Kidney (tissue), 14 donors: ENCODE results near the gene BTBD9. TPM values are rescaled to one million over a fixed set of nuclear protein-coding genes. Genes with fewer than 3 reads are reported as not detected.

Experiments
- DNase-seq, 5 donors: peaks; one replicate each; pipeline ENCODE4 v3.0.0-alpha.2; 2013 to 2020
- FAIRE-seq: peaks from 2 replicates; lab custom pipeline; 2012; peaks lifted over from hg19 to GRCh38; lab: Jason Lieb, UNC
- H3K27ac ChIP-seq, 2 donors: one replicate each; pipeline ENCODE4 v1.7.0; 2013; ENCODE audit warnings: low read depth in 2 of 2, low read length in 2 of 2, inconsistent platforms in 1 of 2
- H3K27me3 ChIP-seq: one replicate; pipeline ENCODE4 v1.7.1; 2013; ENCODE audit warnings: low read length, inconsistent platforms; ENCODE audit not compliant: control insufficient read depth, insufficient read depth
- H3K36me3 ChIP-seq, 3 donors: one replicate each; pipeline versions ENCODE4 v1.7.0 to v1.7.1; 2013; ENCODE audit warnings: low read length in 3 of 3, control low read depth in 1 of 3, inconsistent platforms in 1 of 3; ENCODE audit not compliant: insufficient read depth in 3 of 3, control insufficient read depth in 2 of 3
- H3K4me1 ChIP-seq, 3 donors: one replicate each; pipeline versions ENCODE4 v1.7.0 to v1.7.1; 2013; ENCODE audit warnings: low read length in 3 of 3, inconsistent platforms in 1 of 3, low read depth in 1 of 3; ENCODE audit not compliant: control insufficient read depth in 2 of 3, insufficient read depth in 2 of 3
- H3K4me3 ChIP-seq, 3 donors: one replicate each; pipeline versions ENCODE4 v1.7.0 to v1.8.1; 2013; ENCODE audit warnings: low read length in 3 of 3, control low read depth in 1 of 3, inconsistent platforms in 1 of 3
- H3K9ac ChIP-seq, 3 donors: one replicate each; pipeline versions ENCODE4 v1.7.0 to v1.7.1; 2013; ENCODE audit warnings: low read length in 3 of 3, control low read depth in 1 of 3, inconsistent platforms in 1 of 3
- H3K9me3 ChIP-seq, 3 donors: one replicate each; pipeline versions ENCODE4 v1.7.0 to v1.7.1; 2013; ENCODE audit warnings: low read length in 3 of 3, control low read depth in 1 of 3, inconsistent platforms in 1 of 3; ENCODE audit not compliant: control insufficient read depth in 2 of 3, insufficient read depth in 1 of 3
- CTCF ChIP-seq: IDR thresholded peaks from 3 replicates; pipeline ENCODE4 v1.5.1; 2012; ENCODE audit warnings: mild to moderate bottlenecking, moderate library complexity, borderline replicate concordance; ENCODE audit not compliant: insufficient read depth; ENCODE audit errors: extremely low read depth
- intact Hi-C: fragments of 100-400 bp; cut with DNase I; formaldehyde crosslinking; loops from one replicate; pipeline ENCODE4 v1.11.1; 2022
- polyA plus RNA-seq: library from polyadenylated mRNA; stranded (reverse); fragments of 350-450 nt; fragmentation: Illumina TruSeq; extraction: RNeasy Lipid Tissue Mini Kit (QIAGEN cat#74804); gene quantifications from one replicate; pipeline ENCODE4 v1.2.3, GENCODE V29; 2014; ENCODE audit warnings: low read depth, low replicate concordance; ENCODE audit not compliant: insufficient read depth
- total RNA-seq: library from RNA; stranded (reverse); fragmentation: NEBNext Ultra II Directional; extraction: Animal tissue kit (Norgen Biotek cat#: 25700); gene quantifications from one replicate; pipeline ENCODE4 v1.2.1, GENCODE V29; 2021
- donor health status: control.
- donor health status: control.
- donor health status: control.
- donor health status: control.
- donor health status: control.
- donor health status: DM: yes; HTN: yes; CAD: no.
- donor health status: Normal renal cell carcinoma (clear cell type).

BTBD9 gene
- total and polyA plus RNA-seq, 2 donors from 2014 or later = 4.2 to 29.9 TPM

DNA sequence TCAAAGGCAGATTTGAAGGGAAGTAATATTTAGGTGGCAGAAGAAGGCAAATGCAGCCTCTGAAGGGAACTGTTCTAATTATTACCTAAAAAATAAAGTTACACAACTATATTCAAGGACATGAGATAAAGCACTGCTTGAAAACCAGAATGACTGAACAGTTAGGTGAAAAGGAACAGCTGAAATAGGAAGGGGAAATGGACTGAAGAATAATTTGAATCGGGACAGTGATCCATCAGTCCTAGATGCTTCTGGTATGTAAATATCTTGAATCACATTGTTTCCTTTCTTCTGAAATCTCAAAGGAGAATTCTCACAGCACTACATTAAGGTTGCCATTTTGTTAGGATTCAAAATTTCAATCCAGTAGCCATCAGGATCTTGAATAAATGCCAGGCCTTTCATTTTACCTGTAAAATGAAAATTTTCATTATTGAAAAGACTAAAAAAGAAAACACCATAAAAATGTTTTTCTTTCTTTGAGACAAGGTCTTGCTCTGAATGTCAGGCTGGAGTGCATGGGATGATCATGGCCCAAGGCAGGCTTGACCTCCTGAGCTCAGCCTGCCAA is 37.3 kb upstream of the BTBD9 start:
- Histone ChIP-seq H3K27me3 (no peaks in the 10 kb centered on the region), H3K4me1 (no peaks in the 10 kb centered on the region), H3K4me3 (no peak overlapping the region), H3K36me3 (peaks cover 3 to 9% (median 4%) of the 10 kb centered on the region in 3 donors), H3K27ac (no peak overlapping the region), H3K9ac (no peak overlapping the region), H3K9me3 (no peaks in the 10 kb centered on the region)
- DNase-seq (no peak), FAIRE-seq (no peak)
- intact Hi-C loops = no loop called here
- TF ChIP-seq CTCF = no peak

GRCh38 chr6:38676236-38676973 is 36.7 kb upstream of the BTBD9 start:
- peaks cover 3 to 9% (median 4%) of the 10 kb centered on the region in 3 donors for H3K36me3 ChIP-seq
- TF ChIP-seq CTCF = no peak
- no peak overlapping the region for H3K9ac ChIP-seq
- DNase-seq (no peak), FAIRE-seq (no peak)
- H3K4me3 ChIP-seq = no peak overlapping the region
- no peak overlapping the region for H3K27ac ChIP-seq
- intact Hi-C loops = no loop called here
- H3K9me3 ChIP-seq = no peaks in the 10 kb centered on the region
- H3K27me3 ChIP-seq = no peaks in the 10 kb centered on the region
- no peaks in the 10 kb centered on the region for H3K4me1 ChIP-seq

DNA sequence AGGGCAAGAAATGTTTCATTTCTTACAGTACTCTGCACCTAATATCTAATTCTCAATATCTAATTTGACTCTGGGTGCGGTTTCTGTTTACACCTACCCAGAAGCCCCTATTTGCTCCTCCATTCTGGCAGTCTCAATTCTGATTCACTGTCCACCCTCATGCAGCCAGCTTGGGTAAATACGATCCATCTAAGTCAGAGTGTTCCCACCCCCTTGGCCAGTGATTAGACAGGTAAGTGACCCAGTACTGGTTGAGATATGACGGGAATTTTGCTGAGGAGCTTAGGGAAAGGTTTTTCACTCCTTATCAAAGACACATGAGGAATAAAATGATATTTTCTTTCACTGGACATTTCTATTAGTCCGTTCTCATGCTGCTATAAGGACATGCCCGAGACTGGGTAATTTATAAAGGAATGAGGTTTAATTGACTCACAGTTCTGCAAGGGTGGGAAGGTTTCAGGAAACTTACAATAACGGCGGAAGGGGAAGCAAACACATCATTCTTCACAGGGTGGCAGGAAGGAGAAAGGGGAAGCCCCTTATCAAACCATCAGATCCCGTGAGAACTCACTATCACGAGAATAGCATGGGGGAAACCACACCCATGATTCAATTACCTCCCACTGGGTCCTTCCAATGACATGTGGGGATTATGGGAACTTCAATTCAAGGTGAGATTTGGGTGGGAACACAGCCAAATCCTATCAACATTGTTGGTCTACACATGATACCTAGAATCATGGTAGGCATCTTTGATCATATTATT is 33.9 kb upstream of the BTBD9 start:
- no peak for FAIRE-seq
- intact Hi-C loops = no loop called here

More for the DNA sequence above, 33.9 kb upstream of the BTBD9 start:
- no peaks in the 10 kb centered on the region for H3K27me3 ChIP-seq
- no peak for TF ChIP-seq CTCF
- H3K4me1 ChIP-seq = no peaks in the 10 kb centered on the region
- no peak overlapping the region for H3K4me3 ChIP-seq
- peaks cover 3 to 9% (median 4%) of the 10 kb centered on the region in 3 donors for H3K36me3 ChIP-seq
- no peak overlapping the region for H3K9ac ChIP-seq
- no peak overlapping the region for H3K27ac ChIP-seq
- DNase-seq = no peak
- no peaks in the 10 kb centered on the region for H3K9me3 ChIP-seq
